NCI-H2171 (cell line): Measurements from ENCODE around the gene AMH.
A peak's percentile ranks its signal among the peaks of the same experiment; 100 is the strongest.
"Not testable (repeated sequence)": the region's sequence is repeated elsewhere in the genome, so short reads cannot be mapped to it uniquely, and the experiment has no call there.

Source experiments
- DNase-seq: peaks from one replicate; lab custom pipeline; 2025; lab: John Stamatoyannopoulos, UW

AMH gene

DNA sequence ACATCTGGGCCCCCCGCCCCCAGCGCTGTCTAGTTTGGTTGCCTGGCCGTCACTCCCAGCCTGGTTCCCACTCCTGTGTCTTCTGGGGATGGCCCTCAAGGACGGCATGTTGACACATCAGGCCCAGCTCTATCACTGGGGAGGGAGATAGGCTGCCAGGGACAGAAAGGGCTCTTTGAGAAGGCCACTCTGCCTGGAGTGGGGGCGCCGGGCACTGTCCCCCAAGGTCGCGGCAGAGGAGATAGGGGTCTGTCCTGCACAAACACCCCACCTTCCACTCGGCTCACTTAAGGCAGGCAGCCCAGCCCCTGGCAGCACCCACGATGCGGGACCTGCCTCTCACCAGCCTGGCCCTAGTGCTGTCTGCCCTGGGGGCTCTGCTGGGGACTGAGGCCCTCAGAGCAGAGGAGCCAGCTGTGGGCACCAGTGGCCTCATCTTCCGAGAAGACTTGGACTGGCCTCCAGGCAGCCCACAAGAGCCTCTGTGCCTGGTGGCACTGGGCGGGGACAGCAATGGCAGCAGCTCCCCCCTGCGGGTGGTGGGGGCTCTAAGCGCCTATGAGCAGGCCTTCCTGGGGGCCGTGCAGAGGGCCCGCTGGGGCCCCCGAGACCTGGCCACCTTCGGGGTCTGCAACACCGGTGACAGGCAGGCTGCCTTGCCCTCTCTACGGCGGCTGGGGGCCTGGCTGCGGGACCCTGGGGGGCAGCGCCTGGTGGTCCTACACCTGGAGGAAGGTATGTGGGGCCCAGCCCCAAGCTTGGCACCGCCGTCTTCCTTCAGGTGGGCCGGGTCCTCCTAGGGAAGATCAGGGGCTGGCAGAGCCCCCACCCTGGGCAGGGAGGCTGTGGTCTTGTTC is at the start of gene AMH:
Gene AMH, plus strand, starts transcription at position 314 of the 857 bp plus-strand sequence. Its CDS starts 10 bp downstream, at position 324.
- no peak for DNase-seq

DNA sequence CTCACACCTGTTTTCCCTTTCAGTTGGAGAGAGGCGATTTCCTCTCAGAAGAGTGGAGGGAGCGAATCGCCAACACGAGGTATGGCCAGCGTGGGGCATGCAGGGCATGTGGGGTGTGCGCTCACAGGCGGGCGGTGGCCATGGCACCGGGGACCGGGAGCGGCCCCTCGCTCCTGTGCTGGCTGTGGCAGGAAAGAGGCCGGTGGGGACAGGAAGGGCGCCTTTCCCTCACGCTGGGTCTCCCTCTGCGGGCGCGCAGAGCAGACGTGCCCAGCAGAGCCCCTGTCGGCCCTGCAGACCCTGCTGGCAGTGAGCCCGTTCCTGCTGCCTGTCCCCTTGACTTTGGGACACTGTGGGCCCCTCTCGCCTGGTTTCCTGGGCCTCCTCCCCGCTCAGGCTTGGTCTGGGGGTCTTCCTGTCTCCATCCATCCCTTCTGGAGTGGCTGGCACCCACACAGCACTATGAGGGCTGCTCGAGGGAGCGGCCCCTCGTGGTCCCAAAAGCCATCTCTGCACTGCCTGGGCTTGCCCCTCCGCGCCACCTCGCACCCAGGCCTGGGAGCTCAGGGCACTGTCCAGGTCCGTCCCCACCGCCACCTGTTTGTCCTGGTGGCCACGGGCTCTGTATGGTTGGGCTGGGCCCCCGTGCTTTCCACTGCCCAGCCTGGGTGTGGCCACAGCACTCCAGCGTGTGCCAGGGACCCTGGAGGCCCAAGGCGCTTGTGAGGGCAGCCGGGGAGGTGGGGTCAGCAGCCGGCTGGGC is 49.1 kb upstream of the AMH start:
- no peak for DNase-seq

DNA sequence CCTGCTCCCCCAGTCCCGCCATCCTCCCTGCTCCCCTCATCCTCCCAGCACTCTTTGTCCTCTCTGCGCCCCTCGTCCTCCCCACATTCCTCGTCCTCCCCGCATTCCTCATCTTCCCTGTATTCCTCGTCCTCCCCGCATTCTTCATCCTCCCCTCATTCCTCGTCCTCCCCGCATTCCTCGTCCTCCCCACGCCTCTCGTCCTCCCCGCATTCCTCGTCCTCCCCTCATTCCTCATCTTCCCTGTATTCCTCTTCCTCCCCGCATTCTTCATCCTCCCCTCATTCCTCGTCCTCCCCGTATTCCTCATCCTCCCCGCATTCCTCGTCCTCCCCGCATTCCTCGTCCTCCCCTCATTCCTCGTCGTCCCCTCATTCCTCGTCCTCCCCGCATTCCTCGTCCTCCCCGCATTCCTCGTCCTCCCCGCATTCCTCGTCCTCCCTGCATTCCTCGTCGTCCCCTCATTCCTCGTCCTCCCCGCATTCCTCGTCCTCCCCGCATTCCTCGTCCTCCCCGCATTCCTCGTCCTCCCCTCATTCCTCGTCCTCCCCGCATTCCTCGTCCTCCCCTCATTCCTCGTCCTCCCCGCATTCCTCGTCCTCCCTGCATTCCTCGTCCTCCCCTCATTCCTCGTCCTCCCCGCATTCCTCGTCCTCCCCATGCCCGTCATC is 48.4 kb upstream of the AMH start:
- DNase-seq = not testable (repeated sequence)

DNA sequence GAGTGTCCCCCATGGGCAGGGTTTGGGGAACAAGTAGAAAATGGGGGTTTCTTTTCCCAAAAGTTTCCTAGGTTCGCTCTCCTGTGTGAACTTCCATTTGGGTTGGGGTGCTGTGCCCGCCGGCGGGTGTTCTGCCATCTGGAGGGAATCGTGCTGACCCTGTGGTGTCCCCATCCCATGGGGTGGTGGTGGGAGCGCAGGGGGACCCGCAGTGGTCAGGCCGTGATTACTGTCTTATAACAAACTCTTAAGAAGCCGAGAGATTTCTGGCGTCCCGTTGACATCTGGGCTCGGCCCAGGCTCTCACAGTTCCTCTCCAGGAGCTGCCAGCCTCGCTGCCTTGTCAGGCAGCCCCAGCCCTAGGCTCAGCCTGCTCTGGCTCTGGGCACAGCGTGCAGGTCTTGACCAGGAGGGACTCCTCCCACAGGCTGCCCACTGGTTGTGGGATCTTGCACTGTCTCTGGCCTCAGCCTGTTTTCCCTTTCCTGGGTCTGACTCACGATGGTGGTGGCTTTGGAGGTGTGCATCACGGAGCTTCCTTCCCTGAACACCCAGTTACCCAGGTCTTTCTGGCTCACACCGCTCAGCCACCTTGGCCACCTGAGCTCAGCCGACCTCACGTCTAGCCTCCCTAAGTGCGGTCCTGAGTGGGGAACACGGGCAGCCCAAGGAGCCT is 47.5 kb upstream of the AMH start:
- DNase-seq = no peak

DNA sequence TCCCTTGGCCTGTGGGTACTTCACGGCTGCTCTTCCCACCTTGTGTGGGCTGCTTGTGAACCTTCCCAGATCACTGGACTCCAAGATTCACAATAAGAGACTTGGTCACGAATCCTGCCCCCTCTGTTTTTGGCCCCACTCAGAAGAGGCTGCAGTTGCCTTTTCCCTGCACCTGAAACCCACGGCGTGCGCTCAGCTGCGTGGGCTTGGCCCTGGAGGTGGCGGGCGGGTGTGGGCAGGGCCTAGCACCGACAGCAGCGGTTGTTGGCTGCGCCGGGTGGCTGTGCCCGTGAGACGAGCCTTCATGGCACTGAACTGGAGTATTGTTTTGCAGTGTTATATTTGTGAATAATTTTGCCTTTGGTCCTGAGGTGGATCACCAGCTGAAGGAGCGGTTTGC is 46.8 kb upstream of the AMH start:
- DNase-seq = no peak

DNA sequence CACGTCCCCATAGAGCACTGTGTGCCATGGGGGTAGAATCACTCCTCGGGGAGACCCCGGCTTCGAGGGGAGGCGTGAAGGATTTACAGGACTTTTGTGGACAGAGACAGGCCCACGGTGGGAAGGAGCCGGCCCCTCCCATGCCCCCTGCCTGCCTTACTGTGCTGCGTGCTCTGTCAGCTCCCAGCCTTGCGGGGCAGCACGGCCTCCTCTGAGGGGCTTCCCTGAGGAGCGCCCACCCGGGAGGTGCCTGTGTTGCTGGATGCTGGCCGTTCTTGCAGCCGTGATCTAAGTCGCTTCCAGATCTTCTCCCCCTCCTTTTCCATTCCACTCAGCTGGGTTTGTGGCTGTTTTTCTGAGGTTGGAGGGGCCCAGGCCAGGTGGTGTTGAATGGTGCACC is 42.1 kb upstream of the AMH start:
- DNase-seq = no peak

DNA sequence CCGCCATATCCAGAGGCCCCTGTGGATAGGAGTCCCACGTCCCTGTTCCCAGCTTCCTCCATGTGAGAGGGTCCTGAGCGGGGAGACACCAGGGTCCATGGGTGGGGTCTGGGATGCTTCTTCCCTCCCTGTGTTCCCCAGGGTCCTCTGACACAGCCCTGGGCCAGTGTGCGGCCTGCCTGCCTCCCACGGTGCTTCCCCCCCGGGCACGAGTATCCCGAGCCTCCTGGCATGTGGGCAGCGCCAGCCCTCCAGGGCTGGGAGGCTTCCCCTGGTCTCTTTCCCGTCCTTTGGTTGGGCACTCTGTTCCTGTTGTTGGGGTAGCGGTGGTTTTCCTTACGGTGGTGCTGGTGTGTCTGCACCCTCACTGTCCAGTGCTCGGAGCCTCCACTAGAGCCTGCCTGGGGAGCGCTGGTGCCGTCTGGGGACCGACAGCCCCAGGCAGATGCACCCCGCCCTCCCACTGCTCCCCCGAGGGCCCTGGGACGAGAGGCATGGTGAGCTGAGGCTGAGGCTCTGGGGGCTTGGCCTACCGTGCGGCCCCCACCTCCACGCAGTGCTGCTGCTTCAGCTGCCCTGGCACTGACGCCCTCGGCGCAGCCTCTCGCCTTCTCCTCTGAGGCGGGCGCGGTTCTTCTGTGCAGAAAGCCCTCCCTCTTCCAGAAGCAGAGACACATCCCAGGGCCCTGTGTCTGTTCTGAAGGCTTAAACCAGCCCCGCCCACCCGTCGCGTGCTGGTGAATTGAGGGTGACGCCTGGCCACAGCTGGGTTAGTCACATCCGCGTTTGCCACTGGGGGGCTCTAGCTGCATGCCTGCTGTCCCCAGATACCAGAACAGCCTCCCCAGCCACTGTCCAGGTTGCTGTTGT is 40.9 kb upstream of the AMH start:
- no peak for DNase-seq

DNA sequence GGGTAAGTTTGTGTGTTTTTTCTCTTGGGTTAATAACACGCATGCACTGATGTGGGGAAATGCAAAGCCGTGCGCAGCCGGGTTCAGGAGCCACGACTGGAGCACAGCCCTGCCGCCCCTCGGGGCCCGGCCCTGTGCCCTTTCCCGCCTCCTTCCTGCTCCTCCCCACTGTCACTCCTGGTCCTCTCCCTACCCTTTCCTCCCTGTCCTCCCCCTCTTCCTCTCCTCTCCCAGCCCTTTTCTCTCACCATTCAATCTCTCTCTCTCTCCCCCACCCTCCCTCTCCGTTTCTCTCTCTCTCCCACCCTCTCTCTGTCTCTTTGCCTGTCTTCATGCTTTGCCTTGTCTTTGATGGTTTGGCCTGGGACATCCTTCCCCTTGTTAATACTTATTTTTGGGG is 40.1 kb upstream of the AMH start:
- DNase-seq = no peak

DNA sequence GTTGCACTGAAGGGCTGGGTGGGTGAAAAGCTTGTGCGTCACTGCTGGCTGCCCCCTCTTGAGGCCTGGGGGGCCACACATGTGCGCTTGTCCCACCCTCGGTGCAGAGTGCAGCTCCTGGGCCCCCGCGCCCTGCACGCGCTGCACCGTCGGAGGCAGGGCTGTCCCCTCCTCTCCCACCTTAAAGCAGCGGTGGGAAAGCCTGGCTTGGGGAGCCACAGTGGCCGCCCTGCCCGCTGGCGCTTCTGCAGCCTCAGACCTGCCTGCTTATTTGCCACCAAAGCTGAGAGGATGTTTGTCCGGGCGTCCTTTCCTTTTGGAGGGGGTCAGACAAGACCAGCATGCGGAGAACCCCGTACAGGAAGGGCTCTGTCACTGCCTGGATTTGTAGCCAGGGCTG is 39.7 kb upstream of the AMH start:
- no peak for DNase-seq

DNA sequence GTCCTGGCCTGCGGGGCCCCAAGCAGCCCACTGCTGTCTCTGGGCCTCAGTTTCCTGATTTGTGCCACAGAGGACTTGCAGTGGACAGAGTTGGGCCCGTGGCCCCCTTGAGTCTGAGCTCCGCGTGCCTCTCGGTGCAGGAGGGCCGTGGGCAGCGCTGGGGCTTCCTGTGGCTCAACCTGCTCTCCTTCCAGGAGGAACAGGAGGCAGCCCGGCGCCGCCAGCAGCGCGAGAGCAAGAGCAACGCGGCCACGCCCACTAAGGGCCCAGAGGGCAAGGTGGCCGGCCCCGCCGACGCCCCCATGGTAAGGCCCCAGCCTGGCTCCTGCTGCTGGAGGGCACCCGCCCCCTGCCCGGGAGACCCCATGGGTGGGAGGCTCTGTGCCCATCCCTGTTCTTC is 38.9 kb upstream of the AMH start:
- no peak for DNase-seq

DNA sequence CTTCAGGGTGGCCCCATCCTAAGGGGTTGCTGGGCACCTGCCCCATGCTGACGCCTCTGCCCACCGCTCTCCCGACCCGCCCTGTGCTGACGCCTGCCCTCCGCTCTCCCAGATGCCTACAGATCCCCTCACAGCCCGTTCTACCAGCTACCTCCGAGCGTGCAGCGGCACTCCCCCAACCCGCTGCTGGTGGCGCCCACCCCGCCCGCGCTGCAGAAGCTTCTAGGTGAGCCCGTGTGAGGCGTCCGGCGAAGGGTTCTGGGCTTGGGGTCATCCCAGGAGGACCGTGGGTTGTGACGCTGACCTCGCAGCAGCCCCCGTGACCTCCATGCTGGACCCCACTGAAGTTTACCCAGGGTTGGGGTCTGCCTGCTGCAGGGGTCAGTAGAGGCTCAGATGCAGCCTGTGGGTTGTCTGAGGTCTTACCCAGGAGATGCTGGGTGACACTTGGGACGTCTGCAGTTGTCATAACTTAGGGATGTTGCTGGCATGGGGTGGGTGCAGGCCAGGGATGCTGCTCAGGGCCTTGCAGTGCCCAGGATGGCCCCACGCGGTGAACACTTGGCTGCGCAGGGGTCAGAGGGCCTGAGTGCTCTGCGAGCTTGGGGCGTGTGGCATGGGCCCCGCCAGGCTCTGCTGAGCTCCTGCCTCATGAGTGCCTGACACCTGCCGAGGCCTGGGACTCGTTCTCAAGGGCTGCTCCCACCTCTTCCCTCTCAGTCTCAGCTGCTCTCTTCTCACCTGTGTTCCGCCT is 38.0 kb upstream of the AMH start:
- no peak for DNase-seq

DNA sequence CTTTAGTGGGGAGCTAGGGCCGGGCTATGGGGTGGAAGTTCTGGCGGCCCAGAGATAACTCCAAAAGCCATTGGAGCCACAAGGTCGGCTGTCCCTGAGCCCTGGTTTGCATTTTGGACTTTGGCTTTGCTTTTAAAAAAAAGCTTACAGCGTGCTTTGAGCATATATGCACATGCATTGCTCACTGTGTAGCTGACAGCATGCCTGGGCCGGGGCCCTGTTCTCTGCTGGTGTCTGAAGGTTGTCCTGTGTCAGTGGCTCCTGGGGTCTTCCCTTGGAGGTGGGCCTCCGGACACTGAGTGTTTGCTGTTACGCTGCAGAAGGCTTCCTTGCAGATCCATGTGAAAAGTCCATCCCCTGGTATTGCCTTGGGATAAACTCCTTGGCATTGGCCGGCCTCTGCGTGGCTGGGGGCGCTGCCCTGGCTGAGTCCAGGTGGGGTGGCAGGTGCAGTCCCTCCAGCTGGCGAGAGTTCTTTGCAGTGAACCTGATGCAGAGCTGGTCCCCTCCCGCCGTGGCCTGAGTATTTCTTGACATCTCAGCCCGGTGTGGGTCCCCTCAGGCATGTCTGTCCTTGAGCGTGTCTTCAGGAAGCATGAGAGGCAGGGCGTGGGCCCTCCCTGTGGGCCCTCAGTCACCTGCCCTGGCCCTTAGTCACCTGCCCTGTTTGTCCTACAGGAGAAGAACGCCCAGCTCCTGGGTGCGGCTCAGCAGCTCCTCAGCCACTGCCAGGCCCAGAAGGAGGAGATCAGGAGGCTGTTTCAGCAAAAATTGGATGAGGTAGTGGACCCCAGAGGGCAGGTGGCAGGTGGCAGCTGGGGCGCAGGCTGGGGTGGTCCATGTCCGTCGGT is 36.0 kb upstream of the AMH start:
- no peak for DNase-seq

DNA sequence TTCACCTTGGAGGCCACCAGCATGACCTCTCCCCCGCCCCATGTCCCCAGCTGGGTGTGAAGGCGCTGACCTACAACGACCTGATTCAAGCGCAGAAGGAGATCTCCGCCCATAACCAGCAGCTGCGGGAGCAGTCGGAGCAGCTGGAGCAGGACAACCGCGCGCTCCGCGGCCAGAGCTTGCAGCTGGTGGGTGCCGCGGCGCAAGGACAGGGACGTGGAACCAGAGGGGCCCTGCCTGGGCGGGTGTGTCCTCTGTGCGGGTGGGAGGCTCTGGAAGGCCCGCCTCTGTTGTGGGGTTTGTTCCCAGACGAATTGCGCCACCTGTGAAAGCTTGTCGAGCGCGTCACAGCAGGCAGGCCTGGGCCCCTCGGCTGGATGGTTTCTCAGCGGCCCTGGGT is 35.3 kb upstream of the AMH start:
- DNase-seq = no peak

DNA sequence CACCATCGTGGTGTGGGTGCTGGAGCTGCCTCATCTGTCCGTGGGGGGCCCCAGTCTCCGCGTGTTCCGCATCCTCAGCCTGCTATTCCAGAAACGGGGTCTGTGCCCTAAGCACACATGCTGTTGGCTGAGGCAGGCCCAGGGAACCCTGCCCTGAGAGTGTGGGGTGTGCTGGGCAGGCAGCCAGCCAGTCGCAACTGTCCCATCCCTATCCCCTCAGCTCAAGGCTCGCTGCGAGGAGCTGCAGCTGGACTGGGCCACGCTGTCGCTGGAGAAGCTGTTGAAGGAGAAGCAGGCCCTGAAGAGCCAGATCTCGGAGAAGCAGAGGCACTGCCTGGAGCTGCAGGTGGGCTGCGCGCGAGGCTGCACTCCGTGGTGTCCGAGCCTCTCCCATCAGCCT is 34.9 kb upstream of the AMH start:
- DNase-seq = no peak

DNA sequence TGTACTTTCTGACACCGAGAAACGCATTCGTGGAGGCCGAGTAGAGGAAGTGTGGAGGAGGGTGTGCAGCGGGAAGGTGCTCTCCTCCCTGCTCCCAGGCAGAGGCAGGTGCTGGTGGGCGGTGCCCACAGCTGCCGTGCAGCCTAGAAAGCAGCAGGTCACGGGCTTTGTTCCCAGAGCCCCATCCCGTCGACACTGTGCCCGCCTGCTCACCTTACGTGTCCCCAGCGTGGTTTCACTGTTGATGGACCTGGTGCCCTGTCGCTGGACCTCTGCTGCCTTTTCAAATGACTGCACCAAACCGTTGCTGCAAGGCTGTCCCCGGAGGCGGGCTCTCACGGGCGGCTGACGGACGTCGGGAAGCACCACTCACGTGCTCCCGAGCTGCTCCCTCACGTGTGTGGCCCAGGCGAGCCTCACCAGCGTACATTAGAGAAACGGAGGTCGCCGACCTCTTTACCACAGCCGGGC is 33.8 kb upstream of the AMH start:
- DNase-seq = peak; percentile 56

DNA sequence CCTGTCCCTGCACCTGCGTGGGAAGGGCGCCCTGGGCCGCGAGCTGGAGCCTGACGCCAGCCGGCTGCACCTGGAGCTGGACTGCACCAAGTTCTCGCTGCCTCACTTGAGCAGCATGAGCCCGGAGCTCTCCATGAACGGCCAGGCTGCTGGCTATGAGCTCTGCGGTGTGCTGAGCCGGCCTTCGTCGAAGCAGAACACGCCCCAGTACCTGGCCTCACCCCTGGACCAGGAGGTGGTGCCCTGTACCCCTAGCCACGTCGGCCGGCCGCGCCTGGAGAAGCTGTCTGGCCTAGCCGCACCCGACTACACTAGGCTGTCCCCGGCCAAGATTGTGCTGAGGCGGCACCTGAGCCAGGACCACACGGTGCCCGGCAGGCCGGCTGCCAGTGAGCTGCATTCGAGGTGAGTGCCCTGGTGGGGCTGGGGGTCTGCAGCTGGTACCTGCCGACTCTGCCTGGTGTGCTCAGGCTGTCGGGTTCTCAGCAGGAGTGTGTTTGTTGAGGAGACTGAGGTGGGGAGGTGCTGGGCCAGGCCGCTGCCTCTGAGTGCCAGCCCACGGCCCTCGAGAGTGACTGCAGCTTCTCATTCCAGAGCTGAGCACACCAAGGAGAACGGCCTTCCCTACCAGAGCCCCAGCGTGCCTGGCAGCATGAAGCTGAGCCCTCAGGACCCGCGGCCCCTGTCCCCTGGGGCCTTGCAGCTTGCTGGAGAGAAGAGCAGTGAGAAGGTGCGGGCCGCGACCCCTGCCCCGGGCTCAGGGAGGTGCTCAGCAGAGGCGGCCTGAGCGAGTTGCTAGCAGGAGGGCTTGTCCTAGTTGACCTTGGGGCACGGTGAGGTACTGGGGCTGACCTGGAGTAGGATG is 32.5 kb upstream of the AMH start:
- DNase-seq = no peak

DNA sequence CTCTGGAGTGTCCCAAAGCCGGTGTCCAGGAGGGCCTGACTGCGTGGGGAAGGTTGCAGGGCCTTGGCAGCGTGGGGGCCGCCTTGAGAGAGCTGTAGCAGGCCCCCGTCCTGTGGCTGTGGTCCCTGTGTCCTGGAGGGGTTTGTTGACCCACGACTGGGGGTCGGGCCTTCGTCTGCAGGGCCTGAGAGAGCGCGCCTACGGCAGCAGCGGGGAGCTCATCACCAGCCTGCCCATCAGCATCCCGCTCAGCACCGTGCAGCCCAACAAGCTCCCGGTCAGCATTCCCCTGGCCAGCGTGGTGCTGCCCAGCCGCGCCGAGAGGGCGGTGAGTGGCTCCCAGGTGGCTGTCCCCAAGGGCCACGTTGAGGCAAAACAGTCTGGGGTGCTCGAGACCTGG is 31.5 kb upstream of the AMH start:
- DNase-seq = no peak

DNA sequence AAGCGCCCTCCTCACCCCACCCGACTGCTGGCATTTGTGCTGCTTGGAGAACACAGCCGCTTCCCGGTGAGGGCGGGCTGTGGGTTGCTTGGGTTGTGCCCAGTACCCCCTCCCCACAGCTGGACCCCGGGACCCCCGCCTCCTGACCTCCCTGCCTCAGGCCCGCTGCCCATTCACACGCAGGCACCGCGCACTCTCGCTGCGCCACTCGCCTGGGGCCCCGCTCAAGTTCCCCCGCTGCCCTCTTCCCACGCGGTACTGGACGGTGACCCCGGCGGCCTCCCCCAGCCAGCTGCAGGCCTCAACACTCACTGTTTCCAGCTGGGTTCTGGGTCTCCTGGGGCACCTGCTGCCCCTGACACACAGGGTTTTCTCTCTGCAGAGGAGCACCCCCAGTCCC is 29.4 kb upstream of the AMH start:
- DNase-seq = no peak
